HG03432 (cell line): ENCODE measurements around the gene THSD7B.
A peak's percentile ranks its signal among the peaks of the same experiment; 100 is the strongest.

Experiments
- ATAC-seq: cut with Tn5 transposase; IDR thresholded peaks from one replicate; pipeline ENCODE4 v1.9.1; 2021; ENCODE audit warnings: mild to moderate bottlenecking, moderate library complexity; ENCODE audit not compliant: unreplicated experiment

THSD7B gene

DNA sequence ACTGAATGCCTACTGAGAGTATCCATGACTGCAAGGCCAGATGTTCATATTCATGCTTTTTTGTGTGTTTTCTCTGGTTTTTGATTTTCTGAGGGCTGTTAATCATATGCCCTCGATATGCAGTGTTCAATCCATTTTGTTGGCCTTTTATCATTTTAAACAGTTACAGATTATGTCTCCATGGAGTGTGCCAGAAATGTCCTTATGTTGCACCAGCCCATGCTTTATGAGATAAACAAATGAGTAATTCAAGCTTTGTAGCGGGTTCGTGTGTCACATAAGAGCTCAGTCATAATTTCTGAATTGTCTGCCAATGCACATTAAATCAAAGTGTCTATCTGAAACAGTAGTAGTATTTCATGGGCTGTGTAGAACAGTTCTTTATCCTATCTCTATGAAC is 583.0 kb downstream of the THSD7B start:
- ATAC-seq: no peak

DNA sequence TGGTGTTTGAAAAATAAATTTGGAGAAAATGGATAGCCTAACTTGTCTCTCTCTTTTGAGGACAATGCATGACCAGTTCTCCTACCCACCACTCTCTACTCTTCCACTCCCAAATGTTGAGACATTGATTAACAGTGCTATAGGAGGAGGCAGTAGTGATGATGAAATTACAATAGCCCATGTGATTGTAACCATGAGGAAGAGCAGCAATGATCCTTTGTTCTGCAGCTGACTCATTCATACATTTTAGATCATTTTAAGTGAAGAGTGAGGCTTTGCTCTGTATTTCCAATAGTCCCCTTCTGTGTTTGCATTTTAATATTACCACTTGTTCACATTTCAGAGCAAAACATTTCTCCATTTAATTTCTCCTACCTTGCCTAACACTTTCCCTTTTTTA is 592.3 kb downstream of the THSD7B start:
- no peak for ATAC-seq

DNA sequence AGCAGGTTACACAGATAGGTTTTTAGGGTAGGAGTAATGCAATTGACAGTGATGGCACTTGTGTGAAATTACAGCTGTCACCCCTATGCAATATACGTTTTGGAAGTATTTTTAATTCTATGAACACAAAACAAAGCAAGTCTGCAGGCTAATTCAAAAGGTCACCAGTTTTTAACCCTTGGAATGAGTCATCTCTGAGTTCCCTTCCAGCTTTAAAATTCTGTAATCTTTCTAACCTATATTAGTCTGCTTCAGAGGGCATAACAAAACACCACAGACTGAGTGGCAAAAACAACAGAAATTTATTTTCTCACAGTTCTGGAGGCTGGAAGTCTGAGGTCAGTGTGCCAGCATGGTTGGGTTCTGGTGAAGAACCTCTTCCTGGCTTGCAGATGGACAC is 602.0 kb downstream of the THSD7B start:
- ATAC-seq: no peak

DNA sequence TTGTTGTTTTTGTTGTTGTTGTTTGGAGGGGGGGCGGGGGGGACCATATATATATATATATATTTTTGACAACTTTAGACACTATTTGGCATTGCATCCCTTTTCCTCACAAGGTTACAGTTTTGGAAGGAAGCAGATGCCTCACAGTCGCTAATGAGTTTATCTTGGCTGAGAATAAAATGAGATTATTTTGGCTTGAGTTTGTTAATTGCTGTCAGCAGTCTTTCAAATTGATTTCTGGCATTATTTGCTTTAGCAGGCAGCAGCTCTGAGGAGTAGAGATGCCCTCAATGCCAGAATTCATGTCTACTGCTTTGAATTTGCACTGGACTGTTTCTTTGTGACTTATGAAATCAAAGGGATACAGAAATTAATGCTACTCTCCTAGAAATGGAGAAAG is 603.8 kb downstream of the THSD7B start:
- ATAC-seq: no peak

DNA sequence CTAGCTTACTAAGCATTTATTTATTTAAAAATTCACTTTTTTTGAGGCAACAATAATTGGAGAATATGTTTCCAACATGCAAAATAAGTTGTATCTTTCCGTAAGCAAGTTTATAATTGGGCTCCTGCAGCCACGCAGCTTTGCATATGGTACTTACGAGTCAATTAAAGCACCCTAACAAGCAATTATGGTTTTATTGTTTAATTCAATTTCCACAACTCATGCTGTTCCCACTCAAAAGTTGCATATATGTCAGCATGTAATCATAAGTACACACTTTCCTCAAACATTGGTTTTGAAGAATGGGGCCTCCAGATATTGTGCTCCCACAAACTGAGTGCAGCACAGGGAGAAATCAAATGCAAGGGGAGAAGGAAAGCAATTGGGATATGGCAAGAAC is 613.8 kb downstream of the THSD7B start:
- no peak for ATAC-seq

DNA sequence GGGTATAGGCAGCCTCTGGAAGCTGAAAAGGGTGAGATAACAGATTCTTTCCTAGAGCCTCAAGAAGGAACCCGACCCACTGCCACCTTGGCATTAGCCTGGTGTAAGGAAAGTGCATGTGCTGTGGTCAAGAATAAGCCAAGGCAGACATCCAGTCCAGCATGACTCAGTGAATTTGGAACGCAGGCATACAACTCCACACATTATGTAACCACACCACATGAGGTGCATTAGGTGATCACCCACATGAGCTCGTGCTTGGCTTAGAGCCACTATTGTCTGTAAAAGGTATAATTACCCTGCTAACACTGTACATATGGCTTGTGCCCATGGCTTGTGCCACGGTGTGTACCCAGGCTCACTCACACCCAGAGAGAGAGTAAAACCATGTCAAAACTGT is 615.3 kb downstream of the THSD7B start:
- ATAC-seq: no peak

DNA sequence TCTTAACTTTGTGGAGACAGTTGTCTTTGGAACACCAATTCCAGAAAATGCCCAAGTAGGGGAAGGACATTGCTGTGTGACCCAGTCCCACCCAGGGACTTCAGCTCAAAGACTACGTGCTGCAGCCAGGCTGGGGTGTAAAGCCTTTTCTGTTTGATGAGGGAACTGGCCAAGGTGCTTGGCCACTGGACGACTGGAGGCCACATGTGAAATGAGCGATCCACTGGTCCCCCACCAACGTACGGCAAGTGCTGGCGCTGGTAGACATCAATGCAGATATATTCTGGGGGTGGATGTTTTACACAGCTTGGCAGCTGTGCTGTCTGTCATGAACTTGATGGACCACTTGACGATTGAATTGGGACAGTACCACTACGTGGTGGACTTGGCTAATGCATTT is 616.4 kb downstream of the THSD7B start:
- no peak for ATAC-seq

DNA sequence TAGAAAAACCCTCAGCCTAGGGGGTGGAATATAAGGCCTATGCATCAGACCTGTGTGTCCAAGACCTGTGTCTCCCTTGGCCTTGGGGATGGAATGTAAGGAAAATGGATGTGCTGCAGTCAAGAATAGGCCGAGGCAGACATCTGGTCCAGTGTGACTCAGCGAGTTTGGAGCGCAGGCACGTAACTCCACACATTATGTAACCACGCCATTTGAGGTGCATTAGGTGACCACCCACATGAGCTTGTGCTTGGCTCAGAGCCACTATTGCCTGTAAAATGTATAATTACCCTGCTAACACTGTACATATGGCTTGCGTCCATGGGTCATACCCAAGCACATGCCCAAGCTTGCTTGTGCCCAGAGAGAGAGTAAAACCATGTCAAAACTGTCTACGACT is 618.0 kb downstream of the THSD7B start:
- no peak for ATAC-seq

DNA sequence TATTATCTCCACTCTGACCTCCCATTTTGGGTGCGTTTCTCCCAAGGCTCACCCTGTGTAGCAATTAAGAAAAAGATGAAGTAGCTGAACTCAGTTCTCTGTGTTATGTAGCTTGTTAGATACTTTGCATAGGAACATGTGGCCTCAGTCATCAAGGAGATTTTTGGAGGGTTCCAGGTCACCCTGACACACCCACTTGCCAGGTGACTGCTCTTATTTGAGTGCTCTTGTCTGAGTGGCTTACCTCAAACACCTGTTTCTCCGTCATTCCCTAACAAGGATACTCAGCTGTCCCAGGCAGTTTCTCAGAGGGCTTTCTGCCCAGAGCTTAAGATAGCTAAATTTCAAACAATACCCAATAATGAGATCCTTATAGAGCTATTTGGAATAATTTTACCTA is 621.7 kb downstream of the THSD7B start:
- ATAC-seq: no peak

DNA sequence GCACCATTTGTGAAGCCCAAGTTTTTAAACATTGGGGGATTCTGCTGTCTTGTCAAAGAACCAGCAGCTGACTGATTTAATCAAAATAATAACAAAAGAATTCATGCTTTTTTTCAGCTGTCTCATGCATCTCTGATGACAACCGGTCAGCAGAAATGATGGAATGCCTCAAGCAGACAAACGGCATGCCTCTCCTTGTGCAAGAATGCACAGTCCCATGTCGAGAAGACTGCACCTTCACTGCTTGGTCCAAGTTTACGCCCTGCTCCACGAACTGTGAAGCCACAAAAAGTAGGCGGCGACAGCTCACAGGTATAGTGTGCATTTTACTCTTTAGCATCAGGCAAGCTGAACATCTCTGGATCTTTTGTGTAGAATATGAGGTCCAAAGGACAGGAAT is 640.2 kb downstream of the THSD7B start:
- no peak for ATAC-seq

DNA sequence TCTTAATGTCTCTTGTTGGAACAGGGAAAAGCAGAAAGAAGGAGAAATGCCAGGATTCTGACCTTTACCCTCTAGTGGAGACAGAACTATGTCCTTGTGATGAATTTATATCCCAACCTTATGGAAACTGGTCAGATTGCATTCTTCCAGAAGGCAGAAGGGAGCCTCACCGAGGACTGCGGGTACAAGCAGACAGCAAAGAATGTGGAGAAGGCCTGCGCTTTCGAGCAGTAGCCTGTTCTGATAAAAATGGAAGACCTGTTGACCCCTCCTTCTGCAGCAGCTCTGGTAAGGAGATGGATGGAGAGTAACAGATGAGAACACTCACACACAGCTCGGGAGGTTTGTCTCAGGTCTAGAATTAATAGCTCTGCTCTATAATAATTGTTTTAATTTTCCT is 646.2 kb downstream of the THSD7B start:
- no peak for ATAC-seq

DNA sequence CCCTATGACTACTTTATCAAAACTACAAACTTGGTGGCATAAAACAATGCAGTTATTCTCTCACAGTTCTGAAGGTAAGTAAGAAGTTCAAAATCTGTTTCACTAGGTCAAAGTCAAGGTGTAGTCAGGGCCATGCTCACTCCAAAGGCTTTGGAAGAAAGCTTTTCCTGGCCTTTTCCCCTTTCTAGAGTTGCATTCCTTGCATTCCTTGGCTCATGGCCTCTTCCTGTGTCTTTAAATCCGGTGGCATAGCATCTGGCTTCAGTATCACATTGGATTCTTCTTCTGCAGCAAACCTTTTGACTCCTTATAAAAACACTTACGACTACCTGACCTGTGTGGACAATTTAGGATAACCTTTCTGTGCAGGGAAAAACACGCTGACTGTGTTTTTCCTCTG is 655.4 kb downstream of the THSD7B start:
- ATAC-seq: no peak

DNA sequence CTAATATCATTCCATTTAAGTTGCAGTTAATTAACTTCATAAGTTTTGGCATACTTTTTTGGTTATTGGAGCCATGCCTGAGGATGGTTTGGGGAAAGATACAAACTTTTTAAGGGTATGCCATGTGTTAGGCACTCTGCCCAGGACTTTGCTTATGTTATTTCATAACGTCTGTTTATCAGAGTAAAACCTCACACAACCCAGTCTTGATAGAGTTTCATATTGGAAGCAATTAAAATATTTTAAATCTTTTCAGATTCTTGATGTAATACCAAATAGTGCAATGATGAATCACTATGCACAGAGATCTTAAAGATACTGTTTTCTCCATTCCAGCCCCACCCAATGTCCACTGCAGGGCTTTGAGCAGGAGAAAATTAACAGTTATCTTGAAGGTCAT is 669.8 kb downstream of the THSD7B start:
- no peak for ATAC-seq

DNA sequence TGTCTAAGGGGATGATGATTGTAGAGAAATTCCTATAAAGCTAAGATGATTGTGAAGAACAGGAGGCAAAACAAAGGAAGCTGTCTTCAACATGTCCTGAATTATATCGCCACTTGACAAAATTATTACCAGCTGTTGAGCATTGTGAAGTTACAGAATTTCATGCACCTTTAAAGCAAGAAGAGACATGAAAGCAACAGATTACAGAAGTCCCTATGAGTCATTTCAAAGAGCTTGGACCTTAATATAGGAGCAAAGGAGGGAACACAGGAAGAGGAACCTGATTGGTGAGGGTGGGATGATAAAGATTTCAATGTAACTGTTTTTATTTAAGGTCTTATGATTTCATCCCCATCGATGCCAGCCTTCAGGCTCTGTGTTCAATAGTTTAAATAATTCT is 672.0 kb downstream of the THSD7B start:
- no peak for ATAC-seq

DNA sequence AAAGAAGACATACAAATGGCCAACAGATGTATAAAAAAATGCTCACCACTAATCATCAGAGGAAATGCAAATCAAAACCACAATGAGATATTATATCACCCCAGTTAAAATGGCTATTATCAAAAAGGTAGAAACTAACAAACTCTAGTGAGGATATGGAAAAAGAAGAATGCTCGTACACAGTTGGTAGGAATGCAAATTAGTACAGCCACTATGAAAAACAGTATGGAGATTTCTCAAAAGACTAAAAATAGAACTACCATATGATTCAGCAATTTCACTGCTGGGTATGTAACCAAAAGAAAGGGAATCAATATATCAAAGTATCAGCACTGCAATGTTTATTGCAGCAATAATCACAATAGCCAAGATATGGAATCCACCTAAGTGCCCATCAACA is 679.6 kb downstream of the THSD7B start:
- ATAC-seq: no peak

DNA sequence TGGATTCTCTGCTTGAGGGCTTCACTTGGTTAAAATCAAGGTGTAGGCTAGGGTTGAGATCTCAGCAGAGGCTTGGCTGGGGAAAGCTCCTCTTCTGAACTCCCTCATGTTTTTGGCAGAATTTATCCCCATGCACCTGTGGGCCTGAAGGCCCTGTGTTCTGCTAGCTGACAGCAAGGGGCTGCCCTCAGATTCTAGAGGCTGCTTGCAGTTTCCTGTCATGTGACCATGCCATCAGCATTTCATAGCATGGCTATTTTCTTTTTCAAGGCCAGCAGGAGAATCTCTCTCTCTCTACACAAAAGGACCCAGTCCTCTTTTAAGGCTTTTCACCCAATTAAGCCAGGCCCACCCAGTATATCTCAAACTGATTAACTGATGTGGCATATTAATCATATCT is 684.1 kb downstream of the THSD7B start:
- no peak for ATAC-seq

DNA sequence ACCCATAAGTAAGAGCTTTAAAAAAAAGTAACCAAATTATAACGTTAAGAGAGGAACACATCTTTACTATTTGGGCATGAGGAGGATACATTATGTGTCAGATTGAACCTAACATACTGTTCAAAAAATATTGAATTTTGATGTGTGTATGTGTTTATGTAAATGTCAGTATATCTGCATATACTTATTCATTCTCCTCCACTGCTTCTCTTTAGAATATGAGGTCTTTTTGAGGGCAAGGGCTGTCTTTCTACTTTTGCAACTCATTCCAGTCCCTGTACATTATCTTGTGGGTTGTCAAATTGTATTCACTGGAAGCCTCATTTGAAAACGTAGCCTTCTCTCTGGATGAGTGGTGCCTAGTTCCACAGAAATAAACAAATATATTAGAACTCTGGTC is 689.5 kb downstream of the THSD7B start:
- no peak for ATAC-seq

DNA sequence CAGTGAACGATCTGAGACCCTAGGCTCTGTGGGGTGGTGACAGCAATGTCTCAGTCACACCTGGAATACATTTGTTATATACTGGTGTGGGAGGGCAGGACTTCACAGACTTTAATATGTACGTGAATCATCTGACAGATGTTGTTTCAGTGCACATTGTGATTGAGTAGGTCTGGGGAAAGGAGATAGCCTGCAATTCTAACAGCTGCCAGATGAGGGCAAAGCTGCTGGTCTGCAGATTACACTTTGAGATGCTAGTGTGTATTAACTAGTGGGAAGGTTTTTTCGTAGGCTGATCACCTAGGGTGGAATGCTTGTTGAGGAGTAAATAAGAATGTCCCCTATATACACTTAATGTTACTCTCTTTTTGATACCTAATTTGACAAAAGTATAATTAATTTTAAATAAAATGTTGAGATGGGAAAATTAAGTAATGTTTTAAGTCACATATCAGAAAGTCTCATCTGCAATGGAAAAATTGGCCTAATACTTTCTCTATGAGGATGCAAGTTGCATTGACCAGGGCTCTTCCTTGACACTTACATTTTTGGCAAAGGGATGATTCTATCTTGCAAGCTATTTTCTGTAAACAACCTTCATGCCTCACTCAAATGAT is 702.0 kb downstream of the THSD7B start:
- peak; percentile 94 for ATAC-seq

DNA sequence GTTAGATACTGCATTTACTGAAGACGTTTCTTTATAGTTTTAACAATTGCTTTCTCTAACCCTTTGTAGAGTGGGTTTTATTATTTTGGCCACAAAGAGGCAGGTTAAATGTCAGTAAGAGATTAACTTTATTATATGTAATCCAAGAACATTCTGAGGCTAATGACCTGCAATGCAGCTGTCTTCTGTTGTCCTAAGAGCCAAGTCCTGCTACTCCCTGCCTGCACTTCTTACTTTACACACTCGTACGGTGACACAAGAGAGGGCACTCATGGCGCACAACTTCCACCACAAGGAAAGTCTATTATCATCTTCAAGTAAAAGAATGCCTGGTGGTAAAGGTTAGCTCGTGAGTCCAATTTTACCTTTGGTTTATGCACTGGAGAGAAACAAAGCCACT is 727.9 kb downstream of the THSD7B start:
- no peak for ATAC-seq

DNA sequence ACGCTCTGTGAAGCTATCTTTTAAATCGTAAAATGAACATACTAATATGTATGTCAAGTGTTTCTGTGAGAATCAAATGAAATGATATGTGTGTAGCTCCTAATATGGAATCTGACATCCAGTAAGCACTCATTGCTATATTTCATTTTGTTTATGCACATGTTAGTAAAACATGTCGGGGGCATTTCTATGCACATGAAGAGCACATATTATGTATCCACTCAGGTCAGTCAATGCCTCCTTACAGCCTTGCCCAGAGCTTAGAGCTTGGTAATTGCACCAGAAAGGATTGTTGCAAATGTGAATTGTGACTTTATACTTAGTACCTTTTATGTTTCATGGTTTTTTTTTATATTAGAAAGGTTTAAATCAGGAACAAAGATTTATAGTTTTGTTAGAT is 735.3 kb downstream of the THSD7B start:
- no peak for ATAC-seq

DNA sequence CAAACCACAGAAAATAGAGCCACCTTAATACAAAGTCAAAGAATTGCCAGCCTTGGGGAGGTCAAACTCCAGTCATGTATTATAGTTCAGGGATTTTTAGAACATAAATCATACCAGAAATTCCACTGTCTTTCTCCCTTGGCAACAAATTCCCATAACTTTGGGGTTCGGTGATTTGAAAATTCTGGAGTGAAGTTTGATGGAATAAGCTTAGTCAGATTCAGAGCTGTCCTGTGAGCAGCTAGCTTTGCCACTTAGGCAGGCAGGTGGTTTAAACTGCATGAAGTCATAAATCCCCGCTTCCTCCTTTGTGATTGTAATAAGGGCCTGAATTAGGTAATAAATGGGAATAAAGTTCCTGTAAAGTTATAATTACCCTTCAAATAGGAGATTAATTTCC is 741.9 kb downstream of the THSD7B start:
- ATAC-seq: no peak

DNA sequence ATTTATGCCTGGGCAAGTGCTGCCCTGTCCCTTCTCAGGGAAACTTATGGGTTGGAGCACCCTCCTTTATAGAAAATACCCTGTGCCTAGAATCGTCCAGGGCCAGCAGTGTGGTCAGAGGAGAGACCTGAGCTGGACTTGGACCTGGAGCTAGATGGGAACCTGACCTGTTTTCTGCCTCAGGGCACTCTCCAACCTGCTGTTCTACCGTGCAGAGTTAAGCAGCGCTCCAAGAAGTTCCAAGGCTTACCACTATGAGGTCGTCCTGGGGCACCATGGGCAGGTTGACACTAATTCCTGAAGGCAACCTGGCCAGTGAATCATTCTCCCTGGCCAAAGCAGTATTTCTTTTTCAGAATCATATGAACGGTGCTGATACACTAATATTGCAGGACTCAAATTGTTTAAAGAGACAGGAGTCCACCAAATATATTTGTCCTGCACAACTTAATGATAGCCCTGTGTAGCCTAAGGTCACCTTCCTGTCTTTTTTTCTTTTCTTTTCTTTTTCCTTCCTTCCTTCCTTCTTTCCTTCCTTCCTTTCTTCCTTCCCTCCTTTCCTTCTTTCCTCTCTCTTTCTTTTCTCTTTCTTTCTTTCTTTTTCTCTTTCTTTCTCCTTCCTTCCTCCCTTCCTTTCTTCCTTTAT is 743.5 kb downstream of the THSD7B start:
- ATAC-seq: no peak

DNA sequence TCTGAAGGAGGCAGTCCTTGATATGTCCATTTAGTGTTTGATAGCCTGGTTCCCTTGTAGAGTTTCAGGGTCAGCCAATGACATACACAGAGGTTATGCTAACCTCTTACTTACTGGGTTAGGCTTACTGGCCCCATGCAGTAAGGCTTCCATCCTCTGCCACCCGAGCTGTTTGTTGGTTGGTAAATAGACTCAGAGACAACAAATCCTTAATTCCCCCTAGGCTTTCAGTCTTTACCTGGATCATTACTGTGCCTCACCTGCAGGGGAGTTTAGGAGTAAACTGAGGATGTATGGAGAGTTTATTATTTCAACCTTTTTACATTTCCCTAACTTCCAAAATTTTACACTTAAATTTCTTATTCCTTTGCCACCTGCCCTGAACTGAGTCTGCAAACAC is 746.2 kb downstream of the THSD7B start:
- ATAC-seq: no peak
